ENCODE measurements around the gene BRS3. TPM values are rescaled to one million over a fixed set of nuclear protein-coding genes. Genes with fewer than 3 reads are reported as not detected.

The BRS3 gene
- total and polyA plus RNA-seq, 10 of the 15 experiments (the other 5 are each of a cell fraction or from before 2014, with no cell fraction given), result not detected

DNA sequence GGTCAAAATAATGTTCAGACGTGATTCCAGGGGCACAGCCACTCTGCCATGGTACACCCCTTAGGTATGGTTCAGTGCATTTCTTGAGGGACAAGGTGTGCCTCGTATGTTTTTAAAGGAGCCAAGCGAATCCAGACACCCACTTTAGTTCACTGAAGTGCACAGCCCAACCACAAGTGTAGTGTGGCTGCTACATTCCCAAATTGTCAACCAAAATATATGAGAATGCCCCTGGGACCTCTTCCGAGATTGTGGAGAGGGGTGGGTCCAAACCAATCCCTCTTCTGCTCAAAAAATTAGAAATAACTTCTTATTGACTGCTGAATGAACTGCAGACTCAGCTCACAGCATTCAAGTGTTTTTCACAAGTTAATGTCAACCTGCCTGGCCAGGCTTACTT is 7.4 kb upstream of the BRS3 start:
- TF ChIP-seq ASH2L (IDR thresholded peaks at IDR 0.05; ENCODE audit: borderline replicate concordance, low read depth), result no peak
- TF ChIP-seq, protein P1, sequence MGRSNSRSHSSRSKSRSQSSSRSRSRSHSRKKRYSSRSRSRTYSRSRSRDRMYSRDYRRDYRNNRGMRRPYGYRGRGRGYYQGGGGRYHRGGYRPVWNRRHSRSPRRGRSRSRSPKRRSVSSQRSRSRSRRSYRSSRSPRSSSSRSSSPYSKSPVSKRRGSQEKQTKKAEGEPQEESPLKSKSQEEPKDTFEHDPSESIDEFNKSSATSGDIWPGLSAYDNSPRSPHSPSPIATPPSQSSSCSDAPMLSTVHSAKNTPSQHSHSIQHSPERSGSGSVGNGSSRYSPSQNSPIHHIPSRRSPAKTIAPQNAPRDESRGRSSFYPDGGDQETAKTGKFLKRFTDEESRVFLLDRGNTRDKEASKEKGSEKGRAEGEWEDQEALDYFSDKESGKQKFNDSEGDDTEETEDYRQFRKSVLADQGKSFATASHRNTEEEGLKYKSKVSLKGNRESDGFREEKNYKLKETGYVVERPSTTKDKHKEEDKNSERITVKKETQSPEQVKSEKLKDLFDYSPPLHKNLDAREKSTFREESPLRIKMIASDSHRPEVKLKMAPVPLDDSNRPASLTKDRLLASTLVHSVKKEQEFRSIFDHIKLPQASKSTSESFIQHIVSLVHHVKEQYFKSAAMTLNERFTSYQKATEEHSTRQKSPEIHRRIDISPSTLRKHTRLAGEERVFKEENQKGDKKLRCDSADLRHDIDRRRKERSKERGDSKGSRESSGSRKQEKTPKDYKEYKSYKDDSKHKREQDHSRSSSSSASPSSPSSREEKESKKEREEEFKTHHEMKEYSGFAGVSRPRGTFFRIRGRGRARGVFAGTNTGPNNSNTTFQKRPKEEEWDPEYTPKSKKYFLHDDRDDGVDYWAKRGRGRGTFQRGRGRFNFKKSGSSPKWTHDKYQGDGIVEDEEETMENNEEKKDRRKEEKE (IDR thresholded peaks at IDR 0.05), result no peak
- no peak for TF ChIP-seq HDAC6 (IDR thresholded peaks at IDR 0.05; ENCODE audit: unreplicated experiment)
- TF ChIP-seq, protein P2, sequence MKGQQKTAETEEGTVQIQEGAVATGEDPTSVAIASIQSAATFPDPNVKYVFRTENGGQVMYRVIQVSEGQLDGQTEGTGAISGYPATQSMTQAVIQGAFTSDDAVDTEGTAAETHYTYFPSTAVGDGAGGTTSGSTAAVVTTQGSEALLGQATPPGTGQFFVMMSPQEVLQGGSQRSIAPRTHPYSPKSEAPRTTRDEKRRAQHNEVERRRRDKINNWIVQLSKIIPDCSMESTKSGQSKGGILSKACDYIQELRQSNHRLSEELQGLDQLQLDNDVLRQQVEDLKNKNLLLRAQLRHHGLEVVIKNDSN (IDR thresholded peaks at IDR 0.05; ENCODE audit: borderline replicate concordance, extremely low read length, insufficient read depth, low read depth, low read length), result no peak
- ChIA-PET POLR2A (no interaction called here), SMC1A (ENCODE audit: uncharacterized antibody, unreplicated experiment) (no interaction called here), CTCF (no interaction called here), RAD21 (ENCODE audit: unreplicated experiment) (no interaction called here)
- Histone ChIP-seq H3K36me3 (ENCODE audit: control insufficient read depth in 2 of 2, insufficient read depth in 2 of 2, low read length in 1 of 2) (no peaks in the 10 kb centered on the region), H3K9me3 (replicated peaks; ENCODE audit: control insufficient read depth, insufficient read depth, low read length) (no peaks in the 10 kb centered on the region), H2AFZ (ENCODE audit: control insufficient read depth, low read depth, low read length) (no peak overlapping the region), H3K4me2 (ENCODE audit: control insufficient read depth, insufficient read depth) (no peak overlapping the region), H3K79me2 (ENCODE audit: control insufficient read depth, insufficient read depth, low read length) (no peaks in the 10 kb centered on the region), H3K27ac (ENCODE audit: control insufficient read depth, insufficient read depth) (no peak overlapping the region), H3K27me3 (replicated peaks in 1 of 2; ENCODE audit: control insufficient read depth in 2 of 2, insufficient read depth in 2 of 2, low read length in 1 of 2) (no peaks in the 10 kb centered on the region; a peak in 1 of 4 replicates), H3K4me1 (ENCODE audit: control insufficient read depth, insufficient read depth, low read length) (no peaks in the 10 kb centered on the region), H3K9ac (ENCODE audit: control insufficient read depth, insufficient read depth, low read length) (no peak overlapping the region), H3K4me3 (no peak overlapping the region), H4K20me1 (ENCODE audit: control insufficient read depth, insufficient read depth) (no peaks in the 10 kb centered on the region)
- 1% methylated on average over 4 of the region's 4 CpGs for WGBS (ENCODE audit: insufficient coverage, insufficient replicate concordance, low lambda C conversion rate, missing lambda C conversion rate)
- in situ Hi-C loops (cut with MboI) (no loop called here), intact Hi-C loops (cut with micrococcal nuclease; ENCODE audit: unreplicated experiment) (no loop called here)
- FAIRE-seq, result no peak
- DNase-seq (ENCODE audit: low read depth, low spot score), result no peak
- BruUV-seq (replicated peaks), result no TSS peak
- ATAC-seq, result no peak

Measured in GM12878 (cell line).